Cardiac septum (tissue), 1 donor: ENCODE results near the gene ADAMTS14. TPM values are rescaled to one million over a fixed set of nuclear protein-coding genes. Genes with fewer than 3 reads are reported as not detected.

Experiments
- DNase-seq: peaks from one replicate; pipeline ENCODE4 v3.0.0-alpha.2; 2020; ENCODE audit warnings: low spot score
- intact Hi-C: fragments of 100-400 bp; cut with DNase I; formaldehyde crosslinking; loops from one replicate; pipeline ENCODE4 v1.14.0; 2022
- total RNA-seq: library from RNA; stranded (reverse); fragmentation: NEBNext Ultra II Directional; extraction: Animal tissue kit (Norgen Biotek cat#: 25700); gene quantifications from one replicate; pipeline ENCODE4 v1.2.1, GENCODE V29; 2021
- donor health status: DM: no; HTN: no; CAD: no.

Gene ADAMTS14
- total RNA-seq, 1 donor from 2014 or later, result 0.81 TPM

DNA sequence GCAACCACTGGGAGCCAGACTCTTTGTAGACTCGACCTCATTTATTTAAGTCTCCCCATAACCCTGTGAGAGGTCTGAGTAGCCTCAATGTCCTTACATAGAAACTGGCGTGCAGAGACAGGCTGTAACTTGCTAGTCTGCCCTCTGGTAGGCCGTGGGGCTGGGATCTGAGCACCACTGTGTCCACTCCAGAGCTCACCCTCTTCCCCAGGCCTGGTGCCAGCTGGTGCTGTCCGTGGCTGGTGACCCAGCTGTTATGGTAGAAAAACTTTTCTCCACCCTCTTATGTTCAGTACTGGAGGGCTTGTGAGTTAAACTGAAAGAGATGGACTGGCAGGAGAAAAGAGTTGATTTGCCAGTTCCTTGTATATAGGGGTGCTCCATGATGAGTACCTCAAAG lies 41.9 kb downstream of the ADAMTS14 start:
- no peak for DNase-seq
- intact Hi-C loops, result no loop called here

DNA sequence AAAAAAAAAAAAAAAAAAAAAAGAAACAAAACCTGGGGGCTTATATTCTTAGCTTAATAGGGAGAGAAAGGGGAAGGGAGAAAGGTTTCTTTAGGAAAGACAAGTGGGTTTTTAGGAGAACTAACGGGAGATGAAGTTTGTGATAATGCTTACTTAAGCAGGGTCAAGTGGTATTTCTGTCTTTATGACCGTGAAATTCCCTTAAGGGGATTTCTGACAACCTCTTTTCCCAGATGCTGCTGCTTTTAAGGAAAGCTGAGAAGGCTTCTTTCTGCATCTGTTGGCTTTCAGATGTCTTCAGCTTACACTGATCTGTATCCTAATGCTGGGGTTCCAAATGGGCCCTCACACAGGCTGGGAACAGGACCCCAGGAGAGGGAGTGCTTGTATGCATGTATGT lies 42.6 kb downstream of the ADAMTS14 start:
- intact Hi-C loops, result no loop called here
- no peak for DNase-seq

DNA sequence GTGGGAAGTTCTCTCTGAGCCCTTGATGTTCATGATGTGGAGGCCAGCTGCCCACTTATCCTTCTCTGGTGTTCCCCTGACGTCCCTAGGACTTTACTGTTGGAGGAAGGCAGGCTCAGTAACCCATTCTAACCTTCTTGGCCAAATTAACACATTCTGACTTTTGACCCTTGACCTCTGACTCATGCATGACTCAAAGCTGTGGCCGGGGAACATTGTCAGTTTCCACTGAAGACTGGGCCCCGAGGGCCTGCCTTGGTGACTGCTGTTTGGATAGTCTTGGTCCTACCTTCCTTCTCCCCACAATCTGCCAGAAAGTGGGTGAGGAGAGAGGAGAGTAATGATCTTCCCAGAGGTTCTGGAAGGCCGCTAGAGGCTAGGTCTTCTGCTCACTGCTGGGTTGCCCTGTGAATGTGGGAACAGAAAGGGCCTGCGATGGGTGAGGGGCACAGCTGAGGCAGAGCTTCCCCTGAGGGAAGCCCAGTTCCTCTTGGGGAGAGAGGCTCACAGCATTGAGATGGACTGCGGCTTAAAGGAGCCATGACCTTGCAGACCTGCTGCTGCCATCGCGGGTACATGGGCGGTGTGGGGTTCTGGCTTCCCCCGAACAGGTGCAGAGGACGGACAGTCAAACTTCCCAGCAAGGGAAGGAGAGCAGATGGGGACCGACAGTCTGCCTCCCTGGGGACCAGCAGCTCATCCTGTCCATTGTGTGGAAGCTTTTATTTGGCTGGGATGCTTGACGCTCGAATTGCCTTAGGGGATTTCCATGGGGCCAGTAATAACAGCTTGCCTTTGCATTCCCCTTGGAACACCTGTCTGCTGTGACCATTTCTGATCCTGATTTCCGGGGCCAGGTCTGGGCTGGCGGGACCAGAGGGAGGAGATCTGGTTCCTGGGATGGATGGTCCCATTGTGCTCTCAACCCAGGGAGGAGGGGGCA lies 43.8 kb downstream of the ADAMTS14 start:
- intact Hi-C loops, result no loop called here
- DNase-seq, result no peak

DNA sequence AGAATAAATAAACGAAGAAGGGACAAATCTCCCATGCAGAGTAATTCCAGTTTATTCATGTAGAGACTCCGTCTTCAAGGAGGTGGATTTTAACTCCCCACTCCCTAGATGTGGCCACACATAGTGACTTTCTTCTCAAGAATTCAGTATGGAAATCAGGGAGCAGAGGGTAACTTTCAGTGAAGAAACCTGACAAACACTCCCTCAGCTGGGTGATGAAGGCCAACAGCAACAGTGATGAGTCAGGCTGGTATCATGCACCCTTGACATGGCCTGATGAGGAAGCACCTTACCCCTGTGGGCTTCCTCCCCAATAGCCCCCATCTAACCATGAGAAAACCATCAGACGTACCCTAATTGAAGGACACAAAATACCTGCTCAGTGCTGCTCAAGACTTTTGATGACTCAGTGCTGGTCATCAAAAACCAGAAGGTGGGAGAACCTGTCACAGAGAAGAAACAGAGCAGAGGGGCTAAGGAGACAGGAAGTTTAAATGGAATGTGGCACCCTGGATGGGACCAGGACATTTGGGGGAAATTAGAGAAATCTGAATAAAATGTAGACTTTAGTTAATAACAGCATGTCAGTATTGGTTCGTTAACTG lies 50.6 kb downstream of the ADAMTS14 start:
- no peak for DNase-seq
- intact Hi-C loops, result no loop called here

DNA sequence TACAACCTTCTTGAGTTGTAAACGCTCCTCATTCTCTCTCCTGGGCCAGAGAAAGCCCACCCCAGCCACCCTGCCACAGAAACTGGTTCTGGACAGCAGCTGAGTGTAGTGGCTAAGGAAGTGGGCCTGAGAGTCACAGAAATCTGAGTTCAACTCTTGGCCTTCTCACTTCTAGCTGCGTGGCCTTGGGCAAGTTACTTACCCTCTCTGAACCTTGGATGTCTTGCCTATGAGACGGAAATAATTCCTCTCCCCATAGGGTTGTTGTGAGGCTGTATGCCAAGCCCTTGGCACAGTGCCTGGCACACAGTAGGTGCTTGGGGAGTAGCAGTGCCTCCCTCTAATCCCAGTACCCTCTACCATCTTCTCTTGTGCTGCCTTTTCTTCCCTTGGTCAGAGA lies 51.5 kb downstream of the ADAMTS14 start:
- DNase-seq, result no peak
- intact Hi-C loops, result no loop called here

DNA sequence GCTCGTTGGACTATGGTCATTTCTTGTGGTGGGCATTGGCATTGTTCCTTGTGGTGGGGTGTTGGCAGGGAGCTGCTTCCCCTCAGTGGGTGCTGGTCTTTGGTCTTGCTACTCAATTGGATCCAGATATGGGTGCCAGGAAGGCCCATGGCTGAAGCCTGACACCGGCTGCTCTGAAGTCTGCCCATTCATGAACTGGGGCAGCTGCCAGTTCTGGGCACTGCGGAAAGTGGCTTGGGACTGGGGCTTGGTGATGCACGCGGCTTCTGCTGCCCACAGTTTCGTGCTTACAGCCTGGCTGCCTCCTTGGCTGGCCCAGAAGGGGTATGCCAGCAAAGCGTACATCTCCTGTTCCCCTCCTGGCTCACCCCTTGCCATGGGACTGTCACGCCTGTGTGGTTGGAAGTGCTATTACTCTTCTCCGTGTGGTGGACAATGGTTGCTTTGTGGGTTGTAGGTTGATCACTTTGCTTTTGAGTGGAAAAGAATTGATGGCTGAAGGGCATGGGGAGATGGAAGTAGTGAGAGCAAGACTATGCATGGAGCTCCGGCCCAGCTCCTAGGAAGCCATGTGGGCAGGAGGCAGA lies 54.7 kb downstream of the ADAMTS14 start:
- intact Hi-C loops, result no loop called here
- no peak for DNase-seq

DNA sequence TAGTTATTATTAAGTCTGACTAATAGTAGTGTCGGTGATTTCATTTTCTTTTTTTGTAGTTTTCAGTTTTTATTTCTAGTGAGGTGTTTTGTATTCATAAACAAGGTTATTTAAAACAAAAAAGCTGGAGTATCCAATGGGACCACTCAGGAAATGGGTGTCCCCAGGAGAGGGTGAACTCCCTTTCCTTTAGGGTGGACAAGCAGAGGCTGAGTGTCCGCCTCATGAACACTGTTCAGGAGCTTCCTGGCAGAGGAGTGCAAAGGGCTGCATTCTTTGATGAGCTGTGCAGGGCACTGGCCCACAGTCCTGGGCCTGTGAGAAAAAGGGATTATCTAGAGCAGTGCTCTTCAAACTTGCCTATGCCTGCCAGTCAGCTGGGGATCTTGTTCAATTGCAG lies 56.0 kb downstream of the ADAMTS14 start:
- intact Hi-C loops, result no loop called here
- DNase-seq, result no peak

DNA sequence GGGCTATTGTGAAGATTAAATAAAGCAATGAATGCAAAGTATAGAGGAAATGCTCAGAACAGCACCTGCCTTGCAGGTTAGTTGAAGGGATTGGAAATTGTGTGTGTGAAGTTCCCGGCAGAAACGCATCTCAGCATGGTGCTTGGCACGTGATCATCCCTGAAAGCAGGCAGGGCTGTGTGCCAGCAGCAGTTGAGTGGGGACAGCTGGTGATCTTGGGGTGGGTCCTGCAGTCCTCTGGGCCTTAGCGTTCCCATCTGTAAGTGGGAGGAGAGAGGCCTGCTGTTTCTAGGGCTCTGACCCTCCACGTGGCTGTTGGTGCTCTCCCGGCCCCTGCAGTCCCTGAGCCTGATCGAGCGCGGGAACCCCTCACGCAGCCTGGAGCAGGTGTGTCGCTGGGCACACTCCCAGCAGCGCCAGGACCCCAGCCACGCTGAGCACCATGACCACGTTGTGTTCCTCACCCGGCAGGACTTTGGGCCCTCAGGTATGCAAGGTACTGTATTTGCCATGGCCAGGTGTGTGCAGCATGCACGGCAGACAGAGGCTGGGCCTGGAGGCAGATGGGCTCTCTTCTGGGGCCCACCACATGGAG lies 57.6 kb downstream of the ADAMTS14 start:
- intact Hi-C loops, result no loop called here
- DNase-seq, result no peak

DNA sequence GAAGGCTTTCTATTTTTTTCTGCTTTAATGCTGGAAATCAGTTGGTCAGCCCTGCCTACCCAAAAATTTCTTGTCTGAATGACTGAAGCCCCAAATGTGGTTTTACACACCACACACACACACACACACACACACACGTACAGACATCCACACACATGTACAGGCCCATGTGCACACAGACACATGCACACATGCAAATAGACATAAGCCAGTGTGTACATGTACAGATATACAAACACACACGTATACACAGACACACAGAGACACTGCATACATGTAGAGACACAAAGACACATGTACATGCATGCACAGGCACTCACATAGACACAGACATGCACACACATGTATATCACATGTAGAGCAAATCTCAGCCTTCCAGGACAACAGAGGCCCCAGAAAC lies 58.6 kb downstream of the ADAMTS14 start:
- intact Hi-C loops, result no loop called here
- DNase-seq, result no peak

DNA sequence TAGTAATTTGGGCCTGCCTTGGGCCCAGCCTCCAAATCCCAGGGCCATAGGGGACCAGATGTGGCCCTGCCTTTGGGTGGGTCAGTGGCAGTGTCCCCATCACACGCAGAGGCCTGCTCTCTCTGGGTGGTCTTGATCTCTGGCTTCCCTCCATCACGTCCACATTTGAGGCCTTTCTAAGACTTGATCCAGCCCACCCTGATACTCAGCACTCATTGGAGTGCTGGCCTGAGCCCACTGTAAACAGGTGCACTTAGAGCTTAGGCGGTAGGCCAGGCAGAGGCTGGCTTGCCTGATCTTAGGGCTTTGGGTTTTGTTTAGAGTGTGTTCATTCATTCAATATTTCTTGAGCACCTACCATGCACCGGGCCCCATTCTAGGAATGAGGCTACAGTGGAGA lies 60.3 kb downstream of the ADAMTS14 start:
- DNase-seq, result no peak
- intact Hi-C loops, result no loop called here

DNA sequence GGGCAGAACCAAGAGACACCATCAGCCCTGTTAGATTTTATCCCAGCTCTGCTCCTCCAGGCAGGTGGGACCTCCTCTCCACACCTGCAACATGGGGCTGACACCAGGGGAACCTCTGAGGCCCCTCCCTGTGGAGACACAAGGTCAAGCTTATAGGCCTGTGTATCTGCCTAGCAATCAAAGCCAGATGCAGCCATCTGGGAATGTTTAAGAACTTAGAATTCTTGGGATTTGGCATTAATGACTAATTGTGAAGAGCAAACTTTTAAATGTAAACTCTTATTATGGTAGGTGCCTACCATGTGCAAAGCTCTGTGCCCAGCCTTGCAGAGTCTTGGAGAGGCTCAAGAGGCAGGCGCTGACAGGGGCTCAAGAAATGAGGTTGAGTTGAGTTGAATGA lies 60.7 kb downstream of the ADAMTS14 start:
- intact Hi-C loops, result no loop called here
- no peak for DNase-seq

DNA sequence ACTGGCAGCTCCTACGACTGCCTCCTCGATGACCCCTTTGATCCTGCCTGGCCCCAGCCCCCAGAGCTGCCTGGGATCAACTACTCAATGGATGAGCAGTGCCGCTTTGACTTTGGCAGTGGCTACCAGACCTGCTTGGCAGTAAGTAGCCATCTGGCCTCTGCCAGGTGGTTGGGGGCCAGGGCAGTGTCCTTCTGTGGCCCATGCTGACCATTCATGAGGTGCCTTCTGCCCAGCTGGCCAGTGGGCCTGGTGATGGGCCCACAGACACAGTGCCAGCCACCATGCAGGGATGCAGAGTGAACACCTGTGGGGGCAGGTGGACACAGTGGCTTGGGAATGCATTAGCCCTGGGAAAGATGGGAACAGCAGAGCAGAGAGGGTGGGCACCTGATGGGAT lies 62.9 kb downstream of the ADAMTS14 start:
- no peak for DNase-seq
- intact Hi-C loops, result no loop called here

DNA sequence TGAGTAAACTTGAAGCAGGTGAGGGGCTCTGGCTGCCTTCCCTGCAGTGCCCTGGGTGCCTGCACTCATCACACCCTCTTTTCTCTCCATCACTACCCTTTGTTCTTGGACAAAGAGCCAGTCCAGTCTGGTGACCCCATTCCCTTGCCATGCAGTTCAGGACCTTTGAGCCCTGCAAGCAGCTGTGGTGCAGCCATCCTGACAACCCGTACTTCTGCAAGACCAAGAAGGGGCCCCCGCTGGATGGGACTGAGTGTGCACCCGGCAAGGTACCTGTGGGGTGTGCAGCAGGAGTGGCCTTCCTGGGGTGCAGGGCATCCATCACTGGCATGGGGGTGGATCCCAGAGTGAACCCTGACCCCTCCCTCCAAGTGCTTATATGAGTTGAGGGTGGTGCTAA lies 64.2 kb downstream of the ADAMTS14 start:
- no peak for DNase-seq
- intact Hi-C loops, result no loop called here

DNA sequence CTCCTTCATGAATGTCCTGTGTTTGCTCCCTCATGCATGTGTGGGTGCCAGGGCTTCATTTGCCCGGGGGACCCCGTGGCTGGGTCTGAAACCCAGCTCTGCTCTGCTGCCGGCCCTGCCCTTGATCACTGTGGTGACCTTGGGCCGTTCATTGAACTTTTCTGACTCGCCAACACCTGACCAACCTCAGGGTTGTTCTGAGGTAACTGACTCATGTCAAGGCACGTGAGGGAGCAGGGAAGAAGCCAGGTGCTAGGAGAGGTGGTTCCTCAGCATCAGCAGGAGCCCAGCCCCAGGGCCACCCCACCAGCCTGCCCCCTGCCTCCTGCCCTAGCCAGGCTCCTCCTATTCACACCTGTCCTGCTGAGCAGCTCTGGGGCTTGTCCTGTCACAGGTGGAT lies 64.9 kb downstream of the ADAMTS14 start:
- no peak for DNase-seq
- intact Hi-C loops, result no loop called here

DNA sequence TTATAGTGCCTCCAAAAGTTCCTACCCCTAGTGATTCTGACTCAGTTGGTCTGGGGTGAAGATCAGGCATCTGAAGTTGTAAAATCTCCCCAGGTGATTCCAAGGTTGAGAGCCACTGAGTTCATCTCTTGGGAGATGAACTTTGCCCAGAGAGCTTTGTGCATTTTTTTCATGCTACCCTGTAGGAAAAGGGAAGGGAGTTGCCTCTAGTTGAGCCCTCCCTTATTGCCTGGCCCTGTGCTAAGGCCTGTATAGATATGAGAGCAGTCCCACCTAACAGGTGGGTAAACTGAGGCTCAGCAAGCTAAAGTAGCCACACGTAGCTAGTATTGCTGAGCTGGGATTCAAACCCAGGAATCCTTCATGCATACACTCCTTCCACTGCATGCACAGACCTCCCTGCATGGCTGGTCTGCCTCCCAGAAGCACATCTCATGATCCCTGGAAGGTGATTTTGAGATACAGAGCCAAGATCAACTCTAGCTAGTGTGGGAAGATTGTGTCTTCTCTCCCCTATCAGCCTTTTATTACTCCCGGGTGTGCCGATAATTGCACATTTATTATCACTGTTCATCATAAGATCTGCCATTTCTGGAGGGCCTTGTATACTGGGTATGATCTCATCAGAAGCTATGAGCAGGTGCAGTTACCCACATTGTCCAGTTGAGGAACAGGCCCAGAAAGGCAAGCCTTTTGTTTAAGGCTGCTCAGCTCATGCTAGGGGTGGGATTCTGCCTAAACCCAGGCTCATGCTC lies 65.9 kb downstream of the ADAMTS14 start:
- intact Hi-C loops, result no loop called here
- no peak for DNase-seq

DNA sequence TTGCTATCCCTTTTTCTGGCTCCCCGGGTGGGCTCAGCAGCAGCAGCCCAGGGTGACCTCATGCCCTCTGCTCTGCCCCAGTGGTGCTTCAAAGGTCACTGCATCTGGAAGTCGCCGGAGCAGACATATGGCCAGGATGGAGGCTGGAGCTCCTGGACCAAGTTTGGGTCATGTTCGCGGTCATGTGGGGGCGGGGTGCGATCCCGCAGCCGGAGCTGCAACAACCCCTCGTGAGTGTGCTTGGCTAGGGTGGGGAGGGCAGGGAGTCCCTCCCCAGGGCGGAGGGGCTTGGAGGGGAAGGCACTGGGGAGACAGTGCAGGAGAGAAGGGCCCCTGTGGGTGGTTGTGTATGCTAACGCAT lies 66.4 kb downstream of the ADAMTS14 start:
- intact Hi-C loops, result no loop called here
- no peak for DNase-seq

DNA sequence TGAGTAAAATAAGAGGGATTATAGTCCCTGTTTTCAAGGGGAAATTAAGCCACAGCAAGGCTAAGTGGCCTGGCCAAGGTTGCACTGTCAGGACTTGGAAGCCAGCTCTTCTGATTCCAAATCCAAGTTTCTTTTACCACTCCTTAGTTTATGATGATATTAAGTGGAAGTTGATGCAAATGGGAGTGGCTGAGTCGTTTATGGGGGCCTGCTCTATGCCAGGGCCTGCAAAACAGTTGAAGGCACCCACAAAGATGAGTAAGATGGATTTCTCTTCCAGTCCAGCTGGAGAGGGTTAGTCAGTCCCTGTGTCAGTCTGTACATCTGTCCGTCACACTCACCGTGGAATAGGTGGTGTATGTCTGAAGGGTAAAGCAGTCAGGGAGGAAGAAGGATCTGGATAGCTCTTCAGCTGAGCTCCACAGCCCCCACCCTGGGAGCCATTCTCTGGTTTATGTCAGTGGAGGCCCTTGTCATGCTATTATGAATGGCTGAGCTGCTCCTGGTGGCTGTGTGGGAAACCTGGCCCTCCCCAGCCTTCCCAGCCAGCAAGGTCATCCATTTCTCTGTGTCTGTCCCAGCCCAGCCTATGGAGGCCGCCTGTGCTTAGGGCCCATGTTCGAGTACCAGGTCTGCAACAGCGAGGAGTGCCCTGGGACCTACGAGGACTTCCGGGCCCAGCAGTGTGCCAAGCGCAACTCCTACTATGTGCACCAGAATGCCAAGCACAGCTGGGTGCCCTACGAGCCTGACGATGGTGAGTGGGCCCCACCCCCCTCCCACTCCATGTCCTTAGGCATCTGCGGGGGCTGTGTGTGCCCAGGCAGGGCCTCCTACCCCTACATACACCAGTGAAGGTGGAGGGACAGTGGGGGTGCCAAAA lies 68.3 kb downstream of the ADAMTS14 start:
- intact Hi-C loops, result no loop called here

DNA sequence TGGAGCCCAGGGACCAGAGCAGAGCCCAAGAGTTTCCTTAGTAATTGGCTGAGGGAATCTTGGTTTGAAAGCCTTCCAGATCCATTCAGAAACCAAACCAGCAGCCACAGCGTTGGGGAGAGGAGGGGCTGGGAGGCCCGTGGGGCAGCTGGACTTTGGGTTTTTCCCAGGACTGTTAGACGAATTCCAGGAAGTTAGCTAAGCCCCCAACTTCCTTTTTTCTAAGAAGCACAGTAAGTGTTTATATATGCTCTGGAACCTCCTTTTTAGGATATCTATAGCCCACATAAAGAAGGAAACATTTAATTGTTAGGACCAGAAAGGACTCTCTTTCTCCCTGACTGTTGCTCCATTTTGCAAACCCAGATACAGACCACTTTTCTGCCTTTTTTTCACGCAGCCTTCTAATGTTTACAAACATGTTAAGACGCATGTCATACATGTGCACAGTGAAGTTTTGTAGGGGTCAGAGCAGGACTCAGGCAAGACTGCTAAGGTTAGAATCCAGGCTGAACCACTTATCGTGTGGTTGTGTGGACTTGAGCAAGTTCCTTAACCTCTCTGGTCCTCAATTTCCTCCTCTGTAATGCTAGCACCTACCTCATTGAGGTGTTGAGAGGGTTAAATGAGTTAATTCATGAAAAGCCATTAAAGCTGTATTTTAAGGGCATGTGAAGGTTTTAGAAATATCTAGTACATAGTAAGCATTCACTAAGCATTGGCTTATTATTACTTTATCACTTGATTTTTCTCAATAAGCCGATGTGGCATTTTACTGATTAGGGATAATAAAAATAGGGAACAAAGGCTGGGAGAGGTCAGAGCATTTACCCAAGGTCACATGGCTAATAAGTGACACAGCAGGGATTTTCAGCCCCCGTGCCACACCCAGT lies 70.5 kb downstream of the ADAMTS14 start:
- DNase-seq, result no peak
- intact Hi-C loops, result no loop called here

More for the DNA sequence above, 68.3 kb downstream of the ADAMTS14 start:
- DNase-seq, result no peak
